K562 (cell line): ENCODE data around the gene ENTPD6. TPM values are rescaled to one million over a fixed set of nuclear protein-coding genes. Genes with fewer than 3 reads are reported as not detected.

Experiments
- ATAC-seq: fragments of 200-7000 bp; cut with Tn5 transposase; 3 replicates; pipeline ENCODE4 v1.9.1; 2020; ENCODE audit warnings: moderate library complexity
- BruUV-seq: library from RNA; stranded (reverse); fragments of 400-500 nt; replicated peaks from 2 replicates; lab custom pipeline; 2021; lab: Mats Ljungman, UMichigan
- CTCF ChIA-PET: fragments of 300-600 bp; formaldehyde crosslinking; extraction: SDS; loops from one replicate; lab custom pipeline; 2021; ENCODE audit warnings: low intra/inter-chr PET ratio; lab: Yijun Ruan, JAX
- POLR2A ChIA-PET: fragments of 300-600, 350-650 bp; sonication (Branson Sonifier 250); formaldehyde crosslinking; extraction: SDS; loops from one replicate; lab custom pipeline; 2021; ENCODE audit warnings: antibody characterized with exemption, inconsistent platforms; lab: Yijun Ruan, JAX
- DNase-seq, 4 experiments: peaks; one replicate each; pipeline versions ENCODE4 v3.0.0 to v3.0.0-alpha.2; 2011 to 2018; ENCODE audit warnings: low spot score in 3 of 4, mixed read lengths in 3 of 4; ENCODE audit errors: extremely low read depth in 1 of 4
- FAIRE-seq: peaks from 2 replicates; lab custom pipeline; 2011; peaks lifted over from hg19 to GRCh38; lab: Jason Lieb, UNC
- H2AFZ ChIP-seq: 2 replicates; pipeline ENCODE4 v1.6.0; 2011; ENCODE audit warnings: low read depth, low read length, control low read depth, inconsistent platforms
- H3K27ac ChIP-seq: fragments of 200-600 bp; 3 replicates; pipeline ENCODE4 v1.8.0; 2011; ENCODE audit warnings: low read depth, mild to moderate bottlenecking, control low read depth, inconsistent platforms, low read length, moderate library complexity, mixed read lengths; ENCODE audit errors: extremely low read depth
- H3K27me3 ChIP-seq, 2 experiments: fragments of 300-600 bp in 1 of 2; 2 replicates in 1 of 2; 3 replicates in 1 of 2; pipeline versions ENCODE4 v1.6.0 to v1.8.0; 2011; ENCODE audit warnings: inconsistent platforms in 2 of 2, low read length in 2 of 2, mild to moderate bottlenecking in 1 of 2, mixed read lengths in 1 of 2, moderate library complexity in 1 of 2; ENCODE audit not compliant: control insufficient read depth in 2 of 2, insufficient read depth in 2 of 2
- H3K36me3 ChIP-seq: fragments of 300-600 bp; 3 replicates; pipeline ENCODE4 v1.8.0; 2011; ENCODE audit warnings: mild to moderate bottlenecking, low read length, inconsistent platforms; ENCODE audit not compliant: control insufficient read depth, insufficient read depth
- H3K4me1 ChIP-seq, 2 experiments: fragments of 200-600 bp in 1 of 2; replicated peaks in 1 of 2; 2 replicates in 1 of 2; 3 replicates in 1 of 2; pipeline versions ENCODE4 v1.5.1 to v1.8.0; 2011; ENCODE audit warnings: inconsistent platforms in 2 of 2, low read length in 2 of 2, mild to moderate bottlenecking in 1 of 2, mixed read lengths in 1 of 2, moderate library complexity in 1 of 2; ENCODE audit not compliant: control insufficient read depth in 2 of 2, insufficient read depth in 2 of 2
- H3K4me2 ChIP-seq: 2 replicates; pipeline ENCODE4 v1.6.1; 2011; ENCODE audit warnings: low read length, control low read depth, inconsistent platforms, mixed read lengths; ENCODE audit not compliant: insufficient read depth
- H3K4me3 ChIP-seq: fragments of 200-600 bp; sonication (generic), shearing (Covaris generic); 2 replicates; pipeline ENCODE4 v1.5.1; 2016; ENCODE audit warnings: control low read depth, inconsistent platforms
- H3K79me2 ChIP-seq: fragments of 200-600 bp; 3 replicates; pipeline ENCODE4 v1.8.0; 2011; ENCODE audit warnings: low read length, inconsistent platforms; ENCODE audit not compliant: control insufficient read depth, insufficient read depth
- H3K9ac ChIP-seq, 2 experiments: 2 replicates each; pipeline versions ENCODE4 v1.6.0 to v1.6.1; 2011; ENCODE audit warnings: low read depth in 2 of 2, low read length in 2 of 2, control low read depth in 1 of 2, inconsistent platforms in 1 of 2, mild to moderate bottlenecking in 1 of 2, mixed read lengths in 1 of 2; ENCODE audit not compliant: insufficient read depth in 1 of 2
- H3K9me1 ChIP-seq: one replicate; pipeline ENCODE4 v1.6.0; 2011; ENCODE audit warnings: inconsistent platforms, mild to moderate bottlenecking, low read length, moderate library complexity; ENCODE audit not compliant: control insufficient read depth, insufficient read depth
- H3K9me3 ChIP-seq: replicated peaks from 2 replicates; pipeline ENCODE4 v1.5.1; 2011; ENCODE audit warnings: low read depth, low read length, inconsistent platforms; ENCODE audit not compliant: control insufficient read depth, insufficient read depth
- H4K20me1 ChIP-seq: replicated peaks from 2 replicates; pipeline ENCODE4 v1.6.1; 2011; ENCODE audit warnings: low read length, inconsistent platforms, mixed read lengths; ENCODE audit not compliant: control insufficient read depth, insufficient read depth
- CBX1 ChIP-seq: sonication (generic); IDR thresholded peaks from 2 replicates; pipeline ENCODE4 v1.6.1; 2016; ENCODE audit warnings: antibody characterized with exemption, low read depth, mild to moderate bottlenecking
- MAX ChIP-seq: sonication (generic); formaldehyde crosslinking; IDR thresholded peaks from 2 replicates; pipeline ENCODE4 v1.9.0; 2022; ENCODE audit warnings: mild to moderate bottlenecking, missing genetic modification reagents
- PBX2 ChIP-seq, 2 experiments: IDR thresholded peaks in 1 of 2; conservative IDR thresholded peaks in 1 of 2; 2 replicates each; pipeline ENCODE4 v1.6.1; 2016; ENCODE audit warnings: low read depth in 2 of 2, mild to moderate bottlenecking in 1 of 2, missing compliant biosample characterization in 1 of 2, missing genetic modification characterization in 1 of 2, moderate library complexity in 1 of 2
- SIN3A ChIP-seq, 2 experiments: fragments of 150-350 bp in 1 of 2; IDR thresholded peaks; 2 replicates each; pipeline ENCODE4 v1.6.1; 2011 to 2016; ENCODE audit warnings: borderline replicate concordance in 2 of 2, low read depth in 2 of 2, low read length in 2 of 2, mild to moderate bottlenecking in 2 of 2, moderate library complexity in 2 of 2; ENCODE audit not compliant: control insufficient read depth in 1 of 2
- SIX5 ChIP-seq, 2 experiments: IDR thresholded peaks; 2 replicates each; pipeline ENCODE4 v1.6.1; 2011; ENCODE audit warnings: low read length in 2 of 2, borderline replicate concordance in 1 of 2, low read depth in 1 of 2, mild to moderate bottlenecking in 1 of 2, moderate library complexity in 1 of 2; ENCODE audit not compliant: insufficient read depth in 1 of 2
- SMAD1 ChIP-seq: fragments of 150-350 bp; IDR thresholded peaks from 2 replicates; pipeline ENCODE4 v1.6.1; 2014; ENCODE audit warnings: low read length, low read depth; ENCODE audit not compliant: partially characterized antibody
- SREBF1 ChIP-seq: fragments of 150-350 bp; IDR thresholded peaks from 2 replicates; pipeline ENCODE4 v1.6.1; 2014; ENCODE audit warnings: antibody characterized with exemption, low read depth, low read length, borderline replicate concordance
- ZBTB9 ChIP-seq: fragments of 450-650 bp; formaldehyde crosslinking; IDR thresholded peaks from 2 replicates; pipeline ENCODE4 v1.4.0; 2020; ENCODE audit warnings: mild to moderate bottlenecking, moderate library complexity
- WGBS: fragments of 100-300 bp; shearing (Covaris generic); methylation state at CpG from one replicate; pipeline ENCODE4 v1.1.6; 2016; ENCODE audit warnings: low coverage, mixed read lengths; ENCODE audit not compliant: insufficient coverage; ENCODE audit errors: missing lambda C conversion rate; 5-methylcytosine and 5-hydroxymethylcytosine counted together
- in situ Hi-C: fragments of 300-500 bp; cut with MboI; formaldehyde crosslinking; loops from 4 replicates; pipeline ENCODE4 v1.15.0; 2018; ENCODE audit warnings: inconsistent platforms, mixed read lengths
- intact Hi-C: fragments of 100-400 bp; cut with micrococcal nuclease; formaldehyde crosslinking; loops from 2 replicates; pipeline ENCODE4 v1.14.2; 2022
- polyA plus RNA-seq, 8 experiments: library from polyadenylated mRNA; depleted of rRNA in 4 of 8; stranded (reverse) in 5 of 8; unstranded in 3 of 8; fragments of >200 nt; fragmentation: Nextera tagmentation in 2 of 8; fragmentation: Illumina TruSeq in 1 of 8; extraction: Ambion mirVana in 2 of 8; extraction: Trizol in 1 of 8; gene quantifications; 2 replicates each; pipeline versions ENCODE4 v1.2.1 to v1.2.3, GENCODE V29; 2011 to 2014; ENCODE audit warnings: inconsistent platforms in 1 of 8, missing spikeins in 1 of 8
- total RNA-seq, 7 experiments: library from RNA; depleted of rRNA in 6 of 7; stranded (reverse); fragments of >200 nt in 6 of 7; fragmentation: Illumina TruSeq in 2 of 7; extraction: Trizol in 2 of 7; gene quantifications; 2 replicates each; pipeline versions ENCODE4 v1.2.1 to v1.2.3, GENCODE V29; 2011 to 2021; ENCODE audit warnings: low replicate concordance in 1 of 7

The ENTPD6 gene
- total and polyA plus RNA-seq, 9 of the 15 experiments (the other 6 are each of a cell fraction or from before 2014, with no cell fraction given), result 0.82 to 36.8 (median 22.4) TPM

- Histone ChIP-seq H3K4me2 (no peak overlapping the region), H3K4me3 (no peak overlapping the region), H2AFZ (no peak overlapping the region), H3K9ac (no peak overlapping the region), H3K9me3 (no peaks in the 10 kb centered on the region), H4K20me1 (no peaks in the 10 kb centered on the region), H3K36me3 (peaks cover 6% of the 10 kb centered on the region; the same call in 1 of the 3 replicates), H3K27ac (no peak overlapping the region), H3K9me1 (no peaks in the 10 kb centered on the region), H3K4me1 (peaks cover 2 to 6% of the 10 kb centered on the region in 2 experiments; a peak in 4 of 5 replicates), H3K27me3 (no peaks in the 10 kb centered on the region), H3K79me2 (no peaks in the 10 kb centered on the region; the same call in 2 of the 3 replicates)
- WGBS, result 96% methylated on average over 4 of the region's 4 CpGs
- FAIRE-seq, result no peak
- ChIA-PET CTCF (no interaction called here), POLR2A (no interaction called here)
- intact Hi-C loops, result no loop called here
- in situ Hi-C loops, result no loop called here
- BruUV-seq, result no TSS peak
- no peak for TF ChIP-seq SIX5 (IDR thresholded peaks at IDR 0.05; ENCODE audit: borderline replicate concordance in 1 of 2, insufficient read depth in 1 of 2, low read depth in 1 of 2, low read length in 2 of 2)
- no peak for ATAC-seq
- no peak for DNase-seq
Measured at GRCh38 chr20:25258828-25259227, 63.3 kb downstream of the ENTPD6 start.

- Histone ChIP-seq H3K4me3 (no peak overlapping the region), H4K20me1 (no peaks in the 10 kb centered on the region), H3K27ac (no peak overlapping the region), H3K4me2 (no peak overlapping the region), H2AFZ (no peak overlapping the region), H3K9ac (no peak overlapping the region), H3K9me1 (no peaks in the 10 kb centered on the region), H3K36me3 (peaks cover 6% of the 10 kb centered on the region; the same call in 1 of the 3 replicates), H3K4me1 (peaks cover 2 to 6% of the 10 kb centered on the region in 2 experiments; a peak in 4 of 5 replicates), H3K27me3 (no peaks in the 10 kb centered on the region), H3K9me3 (no peaks in the 10 kb centered on the region), H3K79me2 (no peaks in the 10 kb centered on the region; the same call in 2 of the 3 replicates)
- ATAC-seq (no peak), FAIRE-seq (no peak), DNase-seq (no peak)
- WGBS, result 82% methylated on average over 8 of the region's 12 CpGs
- CTCF ChIA-PET, result no interaction called here
- in situ Hi-C loops (no loop called here), intact Hi-C loops (no loop called here)
- BruUV-seq, result no TSS peak
- POLR2A ChIA-PET, result no interaction called here
- no peak for TF ChIP-seq PBX2 (CRISPR knock-in tag; IDR thresholded peaks at IDR 0.05; ENCODE audit: low read depth)
- no peak for TF ChIP-seq PBX2 (tag; conservative IDR thresholded peaks at IDR 0.05; ENCODE audit: low read depth)
- TF ChIP-seq SMAD1, result no peak
- no peak for TF ChIP-seq CBX1
- no peak for TF ChIP-seq SREBF1
- no peak for TF ChIP-seq SIN3A (IDR thresholded peaks at IDR 0.05; ENCODE audit: borderline replicate concordance in 2 of 2, control insufficient read depth in 1 of 2, low read depth in 2 of 2, low read length in 2 of 2)
- no peak for TF ChIP-seq ZBTB9 (CRISPR knock-in tag)
- no peak for TF ChIP-seq MAX
Measured at GRCh38 chr20:25259358-25259757, 63.8 kb downstream of the ENTPD6 start.
